Left ventricle myocardium inferior (tissue), 1 donor: ENCODE results near the gene KEL. TPM values are rescaled to one million over a fixed set of nuclear protein-coding genes. Genes with fewer than 3 reads are reported as not detected.

ENCODE experiments used
- DNase-seq: peaks from one replicate; pipeline ENCODE4 v3.0.0-alpha.2; 2020
- H3K27ac ChIP-seq: fragments of 200-600 bp; replicated peaks from 2 replicates; pipeline ENCODE4 v1.8.0; 2021
- H3K27me3 ChIP-seq: fragments of 200-600 bp; 2 replicates; pipeline ENCODE4 v1.8.0; 2021; ENCODE audit warnings: low read depth
- H3K36me3 ChIP-seq: fragments of 200-600 bp; 2 replicates; pipeline ENCODE4 v1.8.0; 2021
- H3K4me1 ChIP-seq: fragments of 200-600 bp; 2 replicates; pipeline ENCODE4 v1.8.0; 2021
- H3K4me3 ChIP-seq: fragments of 200-600 bp; 2 replicates; pipeline ENCODE4 v1.8.0; 2021; ENCODE audit warnings: mild to moderate bottlenecking, moderate library complexity
- H3K9me3 ChIP-seq: fragments of 200-600 bp; replicated peaks from 2 replicates; pipeline ENCODE4 v1.8.0; 2021
- intact Hi-C: fragments of 100-400 bp; cut with micrococcal nuclease; formaldehyde crosslinking; loops from one replicate; pipeline ENCODE4 v1.11.0; 2022
- long read RNA-seq: library from polyadenylated mRNA; unstranded; transcript quantifications from one replicate; pipeline ENCODE4 v2.0.0, GENCODE V29; 2021
- total RNA-seq: library from RNA; stranded (reverse); fragmentation: NEBNext Ultra II Directional; extraction: Animal tissue kit (Norgen Biotek cat#: 25700); gene quantifications from one replicate; pipeline ENCODE4 v1.2.1, GENCODE V29; 2021
- TF ChIP-seq, protein P1 (sequence below): fragments of 200-600 bp; IDR thresholded peaks from 2 replicates; pipeline ENCODE4 v1.8.0; 2021; ENCODE audit warnings: antibody characterized with exemption, mild to moderate bottlenecking, borderline replicate concordance
- donor health status: DM: no; HTN: yes; CAD: no; lungs with severe emphysema.

Gene KEL
- total RNA-seq: 0.38 TPM
- long read RNA-seq: 0 reads

DNA sequence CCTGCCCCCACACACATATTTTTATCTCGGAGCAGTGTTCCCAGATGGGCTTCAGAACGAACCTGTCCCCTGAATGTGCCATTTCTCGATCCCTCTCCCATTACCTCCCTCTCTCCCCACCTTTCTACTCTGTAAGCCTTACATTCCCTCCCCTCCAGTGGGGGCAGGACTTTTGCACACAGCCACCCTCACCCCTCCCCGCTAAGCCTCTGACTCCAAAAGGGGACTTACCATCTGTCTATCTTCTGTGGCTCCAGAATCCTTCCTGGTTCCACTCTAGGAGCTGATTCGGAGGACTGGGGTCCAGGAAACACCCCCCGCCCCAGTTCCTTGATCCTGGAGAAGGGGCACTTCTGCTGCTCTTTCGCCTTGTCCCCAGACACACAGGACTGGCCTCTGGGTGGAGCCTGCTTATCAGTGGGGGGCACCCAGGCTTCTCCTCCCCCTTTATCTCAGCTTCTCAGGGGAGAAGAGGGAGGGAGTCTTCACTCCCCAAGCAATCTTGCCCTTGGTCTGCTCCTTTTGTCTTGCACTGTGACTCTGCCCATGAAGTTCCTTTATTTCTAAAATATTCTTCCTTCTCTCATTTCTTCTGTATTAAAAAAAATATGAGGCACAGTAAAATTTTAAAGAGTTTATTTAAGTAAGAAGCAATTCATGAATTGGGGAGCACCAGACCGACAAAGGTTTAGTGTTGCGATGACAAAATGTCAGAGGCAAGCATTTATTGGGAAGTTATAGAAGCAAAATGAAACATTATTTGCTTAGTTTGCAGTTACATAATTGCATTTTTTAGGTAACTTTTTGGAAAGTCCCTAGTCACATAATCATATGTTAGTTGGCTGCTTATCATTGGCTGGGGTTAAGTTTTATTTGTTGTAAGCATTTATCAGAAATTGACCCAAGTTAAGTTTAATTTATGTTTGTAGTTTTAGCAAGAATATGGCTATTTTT lies at the start of gene KEL:
TSS of gene KEL (minus strand) at position 391 of the 954 bp plus-strand sequence. CDS start at position 234, 157 bp downstream.
- intact Hi-C loops: no loop called here
- H3K4me3 ChIP-seq: no peak within 1 kb of the TSS
- H3K27me3 ChIP-seq: peaks cover 23% of the 10 kb centered on the region
- H3K27ac ChIP-seq: no peak within 1 kb of the TSS
- H3K4me1 ChIP-seq: no peaks in the 10 kb centered on the region
- DNase-seq: no peak
- no peaks in the 10 kb centered on the region for H3K36me3 ChIP-seq
- no peaks in the 10 kb centered on the region for H3K9me3 ChIP-seq
- TF ChIP-seq, protein P1, sequence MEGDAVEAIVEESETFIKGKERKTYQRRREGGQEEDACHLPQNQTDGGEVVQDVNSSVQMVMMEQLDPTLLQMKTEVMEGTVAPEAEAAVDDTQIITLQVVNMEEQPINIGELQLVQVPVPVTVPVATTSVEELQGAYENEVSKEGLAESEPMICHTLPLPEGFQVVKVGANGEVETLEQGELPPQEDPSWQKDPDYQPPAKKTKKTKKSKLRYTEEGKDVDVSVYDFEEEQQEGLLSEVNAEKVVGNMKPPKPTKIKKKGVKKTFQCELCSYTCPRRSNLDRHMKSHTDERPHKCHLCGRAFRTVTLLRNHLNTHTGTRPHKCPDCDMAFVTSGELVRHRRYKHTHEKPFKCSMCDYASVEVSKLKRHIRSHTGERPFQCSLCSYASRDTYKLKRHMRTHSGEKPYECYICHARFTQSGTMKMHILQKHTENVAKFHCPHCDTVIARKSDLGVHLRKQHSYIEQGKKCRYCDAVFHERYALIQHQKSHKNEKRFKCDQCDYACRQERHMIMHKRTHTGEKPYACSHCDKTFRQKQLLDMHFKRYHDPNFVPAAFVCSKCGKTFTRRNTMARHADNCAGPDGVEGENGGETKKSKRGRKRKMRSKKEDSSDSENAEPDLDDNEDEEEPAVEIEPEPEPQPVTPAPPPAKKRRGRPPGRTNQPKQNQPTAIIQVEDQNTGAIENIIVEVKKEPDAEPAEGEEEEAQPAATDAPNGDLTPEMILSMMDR: no peak

GRCh38 chr7:143008007-143008901 lies 46.1 kb upstream of the KEL start:
- H3K9me3 ChIP-seq: no peaks in the 10 kb centered on the region
- DNase-seq: peak; percentile 81
- H3K27ac ChIP-seq: no peak overlapping the region
- H3K4me3 ChIP-seq: no peak overlapping the region
- intact Hi-C loops: loop anchor here (10.0 kb wide), 1 partner anchor 153 kb away; the partner anchor contains the start of gene EPHB6
- TF ChIP-seq, protein P1: peak; percentile 97
- no peaks in the 10 kb centered on the region for H3K36me3 ChIP-seq
- no peaks in the 10 kb centered on the region for H3K4me1 ChIP-seq
- H3K27me3 ChIP-seq: peaks cover 12% of the 10 kb centered on the region

DNA sequence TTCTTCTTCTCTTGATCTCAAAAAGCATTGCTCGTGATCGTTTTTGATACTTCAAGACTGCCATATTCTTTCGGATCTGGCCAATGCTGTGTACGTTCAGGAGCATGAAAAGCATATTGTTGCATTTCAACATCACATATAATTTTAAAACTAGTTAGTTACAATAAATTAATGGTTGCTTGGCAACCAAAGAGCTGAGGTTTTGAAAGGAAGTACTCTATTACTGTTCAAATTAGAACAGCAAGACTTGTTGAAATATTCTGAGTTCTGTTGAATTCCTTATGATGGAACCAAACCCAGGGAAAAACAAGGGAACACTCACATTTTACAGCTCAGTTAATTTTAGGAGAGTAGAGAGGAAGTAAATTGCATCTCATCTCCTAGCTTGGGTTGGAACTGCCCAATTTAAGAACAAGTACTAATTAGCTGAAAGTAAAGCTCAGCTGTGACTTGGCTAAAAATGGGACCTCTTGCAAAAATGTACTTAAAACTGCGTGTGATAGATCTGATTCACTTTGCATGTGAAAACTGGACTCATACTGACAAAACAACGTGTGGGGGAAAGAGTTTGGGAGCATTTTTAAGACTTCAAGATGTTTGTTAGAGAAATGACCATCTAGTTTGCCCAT lies 43.6 kb upstream of the KEL start:
- intact Hi-C loops: loop anchor here (2.0 to 10.0 kb wide), 2 partner anchors 151 to 209 kb away; partner anchors contain the start of gene EPHB6
- Histone ChIP-seq H3K4me1 (no peaks in the 10 kb centered on the region), H3K4me3 (no peak overlapping the region), H3K27ac (no peak overlapping the region), H3K27me3 (peaks cover 12% of the 10 kb centered on the region), H3K9me3 (peaks cover 12% of the 10 kb centered on the region), H3K36me3 (no peaks in the 10 kb centered on the region)
- no peak for DNase-seq
- TF ChIP-seq, protein P1: no peak

GRCh38 chr7:143003393-143004051 lies 41.4 kb upstream of the KEL start:
- DNase-seq: no peak
- no peaks in the 10 kb centered on the region for H3K4me1 ChIP-seq
- no peaks in the 10 kb centered on the region for H3K36me3 ChIP-seq
- H3K9me3 ChIP-seq: peaks cover 12% of the 10 kb centered on the region
- TF ChIP-seq, protein P1: peak; percentile 80
- H3K27ac ChIP-seq: no peak overlapping the region
- peaks cover 12% of the 10 kb centered on the region for H3K27me3 ChIP-seq
- H3K4me3 ChIP-seq: peak overlapping the region; percentile 43
- intact Hi-C loops: loop anchor here (10.0 kb wide), 1 partner anchor 149 kb away; the partner anchor contains the start of gene EPHB6
